Hematopoietic multipotent progenitor cell treated with erythropoietin and hydrocortisone succinate and interleukin-3 and kit ligand, for 4 days (in vitro differentiated cells): ENCODE results near the gene GPRC5C.
"Not testable (repeated sequence)": the region's sequence is repeated elsewhere in the genome, so short reads cannot be mapped to it uniquely, and the experiment has no call there.

Experiments
- DNase-seq: peaks from one replicate; pipeline ENCODE4 v3.0.0-alpha.2; 2015

GPRC5C gene

DNA sequence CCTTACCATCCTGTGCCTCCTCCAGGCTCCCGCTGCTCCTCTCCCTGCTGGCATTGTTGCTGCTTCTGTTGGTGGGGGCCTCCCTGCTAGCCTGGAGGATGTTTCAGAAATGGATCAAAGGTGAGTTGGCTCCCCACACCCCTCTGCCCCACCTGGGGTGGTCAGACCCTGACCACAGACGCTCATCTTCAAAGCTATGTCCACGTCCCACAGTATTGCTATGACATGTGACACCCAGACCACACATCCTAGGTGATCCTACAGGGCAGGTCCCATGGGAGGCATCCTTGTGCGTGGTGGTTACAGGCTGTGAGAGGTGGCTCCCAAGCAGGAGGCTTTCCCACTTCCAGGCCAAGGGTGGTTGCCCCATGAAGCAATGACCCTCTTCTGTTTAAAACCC lies 45.5 kb downstream of the GPRC5C start:
- no peak for DNase-seq

GRCh38 chr17:74478420-74479100 lies 46.7 kb downstream of the GPRC5C start:
- DNase-seq, result peak; percentile 74

DNA sequence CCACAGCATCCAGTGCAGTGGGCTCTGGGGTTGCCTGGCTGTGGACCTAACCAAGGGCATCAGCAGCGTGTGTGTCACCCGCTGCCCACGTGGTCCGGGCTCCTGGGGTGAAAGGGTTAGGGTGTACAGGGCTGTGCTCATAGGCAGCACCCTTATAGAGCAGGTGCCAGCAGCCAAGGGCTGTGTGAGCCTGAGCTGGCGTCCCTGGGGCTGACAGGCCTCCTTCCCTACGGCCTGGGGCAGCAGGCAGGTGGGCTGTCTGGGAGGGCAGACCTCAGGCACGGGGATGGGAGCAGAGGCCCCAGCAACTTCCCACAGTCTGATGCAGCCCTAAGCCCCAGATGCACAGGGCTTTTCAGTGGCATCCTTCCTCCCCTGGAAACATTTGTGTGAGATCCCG lies 48.4 kb downstream of the GPRC5C start:
- DNase-seq, result no peak

DNA sequence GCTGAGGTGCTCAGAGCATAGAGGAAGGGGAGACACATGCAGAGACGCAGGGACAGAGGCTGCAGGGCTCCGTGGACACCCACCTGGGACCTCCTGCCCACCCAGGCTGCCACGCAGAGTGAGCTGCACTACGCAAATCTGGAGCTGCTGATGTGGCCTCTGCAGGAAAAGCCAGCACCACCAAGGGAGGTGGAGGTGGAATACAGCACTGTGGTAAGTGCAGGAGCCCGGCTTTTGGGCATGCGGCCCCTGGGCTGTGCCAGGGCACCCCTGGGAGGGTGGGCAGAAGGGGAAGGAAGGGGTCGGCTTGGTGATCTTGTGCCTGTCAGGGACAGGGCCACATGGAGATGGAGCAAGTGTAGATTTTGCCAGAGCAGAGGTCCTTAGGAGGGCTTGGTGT lies 49.7 kb downstream of the GPRC5C start:
- DNase-seq, result no peak

- no peak for DNase-seq
Observed at GRCh38 chr17:74484066-74484465, 52.2 kb downstream of the GPRC5C start.

DNA sequence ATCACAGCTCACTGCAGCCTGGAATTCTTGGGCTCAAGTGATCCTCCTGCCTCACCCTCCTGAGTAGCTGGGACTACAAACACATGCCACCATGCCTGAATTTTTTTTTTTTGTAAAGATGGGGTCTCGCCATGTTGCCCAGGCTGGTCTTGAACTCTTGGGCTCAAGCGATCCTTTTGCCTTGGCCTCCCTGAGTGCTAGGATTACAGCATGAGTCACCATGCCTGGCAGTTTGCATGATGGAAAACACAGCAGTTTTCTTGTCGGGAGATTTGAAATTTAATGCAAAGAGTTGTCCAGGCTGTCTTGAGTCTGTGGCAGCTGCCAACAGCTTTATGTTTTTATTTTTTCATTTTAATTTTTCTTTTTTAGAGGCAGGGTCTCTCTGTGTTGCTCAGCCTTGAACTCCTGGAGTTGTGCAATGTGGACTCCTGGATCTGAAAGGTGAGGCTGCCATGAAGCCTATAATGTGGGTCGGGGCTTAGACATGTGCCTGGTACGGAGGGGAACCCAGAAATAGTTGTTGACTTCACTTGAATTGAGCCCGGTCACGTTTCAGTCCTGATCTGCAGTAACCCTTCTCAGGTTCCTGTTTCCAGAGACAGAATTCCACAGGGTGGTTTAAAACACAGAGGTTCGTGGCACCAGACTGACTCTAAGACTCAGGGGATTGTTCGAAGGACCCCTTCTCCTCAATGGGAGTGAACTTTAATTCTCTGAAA lies 53.3 kb downstream of the GPRC5C start:
- no peak for DNase-seq

GRCh38 chr17:74485841-74486240 lies 54.0 kb downstream of the GPRC5C start:
- DNase-seq, result no peak

- DNase-seq, result not testable (repeated sequence)
Observed at GRCh38 chr17:74488276-74488675, 56.4 kb downstream of the GPRC5C start.

DNA sequence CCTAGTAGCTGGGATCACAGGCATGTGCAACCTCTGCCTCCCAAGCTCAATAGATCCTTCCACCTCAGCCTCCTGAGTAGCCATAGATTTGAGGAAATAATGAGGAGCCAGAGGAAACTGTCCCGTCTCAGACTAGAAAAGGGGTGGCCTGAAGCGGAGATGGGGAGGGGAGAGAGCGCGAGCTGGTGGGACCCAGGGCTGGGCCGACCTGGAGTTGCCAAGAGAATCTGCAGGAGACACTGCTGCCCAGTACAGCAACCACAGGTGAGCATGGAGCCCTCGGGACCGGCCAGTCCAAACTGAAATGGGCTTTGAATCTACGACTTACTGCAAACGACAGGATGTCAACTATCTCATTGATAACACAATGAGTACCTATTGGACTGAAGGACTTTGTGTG lies 58.8 kb downstream of the GPRC5C start:
- no peak for DNase-seq

DNA sequence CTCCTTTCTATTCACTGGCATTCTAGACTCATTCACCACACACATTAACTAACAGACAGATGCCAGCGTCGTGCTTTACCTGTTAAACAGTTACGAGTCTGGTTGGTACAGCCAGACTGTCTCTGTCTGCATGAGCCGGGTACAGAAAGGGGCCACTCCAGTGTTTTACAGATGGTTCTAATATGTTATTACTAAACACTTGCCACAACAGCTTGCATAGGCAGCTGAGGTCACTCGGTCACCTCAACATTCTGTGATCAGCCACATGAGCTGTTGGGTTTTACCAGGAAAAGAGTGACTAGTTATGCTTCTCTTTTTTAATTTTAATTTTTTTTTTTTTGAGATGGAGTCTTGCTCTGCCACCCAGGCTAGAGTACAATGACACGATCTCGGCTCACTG lies 59.7 kb downstream of the GPRC5C start:
- peak; percentile 60 for DNase-seq

DNA sequence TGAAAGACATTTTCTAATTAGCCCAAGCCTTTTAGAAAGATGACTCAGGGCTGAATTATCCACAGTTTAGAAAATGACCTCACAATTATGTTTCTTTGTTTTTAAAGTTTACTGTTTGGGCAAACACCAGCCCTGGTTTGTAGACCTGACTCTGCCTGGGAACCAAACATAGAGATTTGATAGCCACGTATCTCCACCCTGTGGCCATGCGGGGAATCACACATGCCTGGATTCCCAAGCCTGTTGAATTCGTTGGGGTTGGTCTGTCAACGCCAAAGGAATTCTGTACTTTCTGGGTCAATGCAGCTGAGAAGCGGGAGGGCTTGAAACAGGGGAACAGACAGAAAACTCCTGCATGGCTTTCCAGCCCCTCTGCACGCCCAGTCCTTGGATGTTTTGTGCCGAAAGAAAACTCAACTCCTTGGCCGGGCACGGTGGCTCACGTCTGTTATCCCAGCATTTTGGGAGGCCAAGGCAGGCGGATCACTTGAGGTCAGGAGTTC lies 61.5 kb downstream of the GPRC5C start:
- DNase-seq, result peak; percentile 84
